GM18909 (cell line): ENCODE data around the gene HHIP.
A peak's percentile ranks its signal among the peaks of the same experiment; 100 is the strongest.

Experiments used
- ATAC-seq: cut with Tn5 transposase; IDR thresholded peaks from one replicate; pipeline ENCODE4 v1.9.1; 2021; ENCODE audit warnings: mild to moderate bottlenecking; ENCODE audit not compliant: unreplicated experiment, poor library complexity

The HHIP gene

GRCh38 chr4:144645631-144646522 is at the start of gene HHIP:
HHIP (plus strand) TSS chr4:144646156; CDS start chr4:144646676, 520 bp downstream.
- peak; percentile 54 for ATAC-seq

GRCh38 chr4:144597171-144597570 is 48.8 kb upstream of the HHIP start:
- ATAC-seq: no peak

GRCh38 chr4:144599621-144600020 is 46.3 kb upstream of the HHIP start:
- ATAC-seq: no peak

GRCh38 chr4:144611850-144612249 is 34.1 kb upstream of the HHIP start:
- ATAC-seq: peak; percentile 62

- no peak for ATAC-seq
Observed at GRCh38 chr4:144614850-144615585, 30.9 kb upstream of the HHIP start.

GRCh38 chr4:144621681-144622080 is 24.3 kb upstream of the HHIP start:
- no peak for ATAC-seq

GRCh38 chr4:144627663-144628076 is 18.3 kb upstream of the HHIP start:
- ATAC-seq: no peak

GRCh38 chr4:144633215-144633614 is 12.7 kb upstream of the HHIP start:
- no peak for ATAC-seq

GRCh38 chr4:144634978-144635747 is 10.8 kb upstream of the HHIP start:
- peak; percentile 99 for ATAC-seq

- ATAC-seq: no peak
Observed at GRCh38 chr4:144644368-144645101, 1.4 kb upstream of the HHIP start.

GRCh38 chr4:144645102-144645630 is 790 bp upstream of the HHIP start:
- ATAC-seq: no peak

- peak; percentile 39 for ATAC-seq
Observed at GRCh38 chr4:144646523-144647094, 653 bp downstream of the HHIP start.

- ATAC-seq: peak; percentile 27
Observed at GRCh38 chr4:144647095-144647561, 1.2 kb downstream of the HHIP start.

- ATAC-seq: no peak
Observed at GRCh38 chr4:144647590-144647989, 1.6 kb downstream of the HHIP start.

GRCh38 chr4:144648042-144648441 is 2.1 kb downstream of the HHIP start:
- no peak for ATAC-seq

- no peak for ATAC-seq
Observed at GRCh38 chr4:144649646-144650045, 3.7 kb downstream of the HHIP start.

GRCh38 chr4:144650311-144651005 is 4.5 kb downstream of the HHIP start:
- ATAC-seq: no peak

GRCh38 chr4:144653781-144654545 is 8.0 kb downstream of the HHIP start:
- no peak for ATAC-seq
